Lung microvascular endothelial cell (primary cell): ENCODE data around the gene RGR. TPM values are rescaled to one million over a fixed set of nuclear protein-coding genes. Genes with fewer than 3 reads are reported as not detected.

Experiments
- DNase-seq, 2 donors: peaks; one replicate each; pipeline versions ENCODE4 v3.0.0 to v3.0.0-alpha.2; 2010; ENCODE audit warnings: low read depth in 2 of 2
- total RNA-seq: library from RNA; depleted of rRNA; stranded (reverse); fragments of >200 nt; gene quantifications from 2 replicates; pipeline ENCODE4 v1.2.1, GENCODE V29; 2014

The RGR gene
- total RNA-seq, 1 donor from 2014 or later, result not detected

- DNase-seq, result no peak
Observed at GRCh38 chr10:84294766-84295447, 50.1 kb downstream of the RGR start.

DNA sequence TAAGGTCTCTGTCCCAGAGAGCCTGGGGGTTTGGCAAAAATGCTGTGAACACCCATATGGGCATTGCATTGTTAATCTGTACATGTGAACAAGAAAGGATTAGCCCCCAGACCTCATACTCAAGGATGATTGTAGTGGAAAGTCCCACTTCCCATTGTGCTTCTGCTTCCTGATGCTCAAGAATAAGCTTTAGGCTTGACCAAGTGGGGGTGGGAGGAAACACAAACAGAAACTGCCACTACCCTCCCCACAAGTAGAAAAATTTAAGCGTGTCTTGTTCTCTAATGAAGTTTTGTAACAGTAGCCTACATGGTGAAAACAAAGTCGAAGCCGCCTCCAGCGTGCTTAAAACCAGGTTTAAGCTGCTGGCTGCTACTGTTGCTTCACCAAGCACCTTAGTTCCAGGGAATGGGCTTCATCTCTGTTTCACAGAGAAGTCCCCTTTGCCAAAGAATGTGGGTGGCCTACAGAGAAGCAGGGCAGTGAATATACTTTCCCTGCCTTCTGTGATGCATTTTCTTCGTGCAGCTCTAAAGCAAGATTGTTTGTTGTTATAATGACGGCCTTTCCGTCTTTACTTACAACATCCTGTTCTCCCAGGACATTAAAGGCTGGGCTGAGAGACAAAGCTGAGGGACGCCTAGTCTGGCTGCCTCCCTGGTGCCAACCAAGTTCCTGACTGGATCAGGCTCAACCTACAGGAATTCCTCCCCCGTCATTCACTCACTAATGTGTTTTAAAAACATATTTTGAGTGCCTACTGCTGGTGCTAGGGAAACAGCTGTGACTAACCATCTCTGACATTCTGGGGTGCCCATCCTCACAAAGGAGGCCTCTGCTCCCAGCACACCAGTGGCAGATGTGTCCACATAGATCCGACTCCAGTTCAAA is 51.5 kb downstream of the RGR start:
- DNase-seq, result peak; percentile 44 to 97

- DNase-seq, result no peak
Observed at GRCh38 chr10:84298057-84298456, 53.2 kb downstream of the RGR start.

- DNase-seq, result no peak
Observed at GRCh38 chr10:84302223-84302622, 57.4 kb downstream of the RGR start.

DNA sequence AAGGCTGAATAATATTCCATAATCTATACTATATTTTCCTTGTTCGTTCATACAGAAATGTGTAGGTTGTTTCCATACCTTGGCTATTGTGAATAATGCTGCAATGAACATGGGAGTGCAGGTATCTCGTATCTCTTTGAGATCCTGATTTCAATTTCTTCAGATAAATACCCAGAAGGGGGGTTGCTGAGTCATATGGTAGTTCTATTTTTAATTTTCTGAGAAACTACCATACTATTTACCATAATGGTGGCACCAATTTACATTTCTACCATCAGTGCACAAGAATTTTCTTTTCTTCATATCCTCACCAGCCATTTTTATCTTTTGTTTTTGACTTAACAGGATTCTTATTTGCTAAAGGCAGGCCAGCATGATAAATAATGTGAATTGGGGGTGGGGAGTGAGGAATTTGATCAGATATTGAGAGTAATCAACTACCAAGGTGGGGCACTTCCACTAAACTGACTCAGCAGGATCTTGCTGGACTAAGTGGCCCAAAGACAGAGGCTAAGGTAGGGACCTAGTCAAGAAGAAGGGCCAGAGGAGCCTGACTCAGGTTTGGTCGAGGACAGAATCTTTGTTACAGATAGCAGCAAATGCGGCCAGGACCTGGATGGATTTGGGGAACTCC is 62.0 kb downstream of the RGR start:
- DNase-seq, result no peak

- no peak for DNase-seq
Observed at GRCh38 chr10:84308021-84308420, 63.2 kb downstream of the RGR start.

GRCh38 chr10:84308481-84309304 is 63.8 kb downstream of the RGR start:
- DNase-seq, result peak; percentile 52 to 96

Other genes with a start within 250 kb of the RGR start
- 154 and 173 TPM in 2 replicates for gene GHITM, start 105.5 kb upstream of the RGR start, total RNA-seq
- gene GPR15LG, start 71.3 kb upstream of the RGR start, total RNA-seq, result not detected in 2 replicates
- gene CDHR1, start 50.5 kb upstream of the RGR start, total RNA-seq, result under 0.01 TPM in 2 replicates
- gene LRIT2, start 19.5 kb upstream of the RGR start, total RNA-seq, result not detected in 2 replicates
- not detected in 2 replicates for gene LRIT1, start 3.5 kb upstream of the RGR start, total RNA-seq
- 11.1 and 14.9 TPM in 2 replicates for gene CCSER2, start 83.5 kb downstream of the RGR start, total RNA-seq